ENCODE data around the gene TPMT.
"Not testable (repeated sequence)": the region's sequence is repeated elsewhere in the genome, so short reads cannot be mapped to it uniquely, and the experiment has no call there.

Gene TPMT

GRCh38 chr6:18154507-18155149, at the start of gene TPMT:
TPMT (minus strand) TSS chr6:18155077; CDS start chr6:18149127, 5,950 bp downstream.
- H3K27ac Mint-ChIP-seq: peak within 1 kb of the TSS; percentile 82
- peaks cover 32% of the 10 kb centered on the region for H3K4me1 Mint-ChIP-seq
- no peaks in the 10 kb centered on the region for H3K9me3 Mint-ChIP-seq
- H3K4me3 Mint-ChIP-seq: peak within 1 kb of the TSS; percentile 98
- no peaks in the 10 kb centered on the region for H3K27me3 Mint-ChIP-seq
- peaks cover 4% of the 10 kb centered on the region for H3K36me3 Mint-ChIP-seq

DNA sequence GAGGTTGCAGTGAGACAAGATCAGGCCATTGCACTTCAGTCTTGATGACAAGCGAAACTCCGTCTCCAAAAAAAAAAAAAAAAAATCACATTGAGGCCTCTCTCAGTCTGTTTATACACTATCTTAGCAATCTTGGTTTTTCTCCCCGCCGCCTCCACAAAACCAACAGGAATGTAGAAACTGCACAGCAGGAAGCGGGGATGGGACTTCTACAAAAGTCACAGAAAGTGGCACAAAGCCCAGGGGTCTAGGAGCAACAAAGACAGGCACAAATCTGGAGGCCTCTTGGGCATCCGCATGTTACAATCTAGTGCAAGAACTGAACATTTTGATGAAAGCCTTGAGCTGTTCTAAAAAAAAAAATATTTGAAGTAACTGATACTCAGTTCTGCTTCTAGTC, 48.9 kb upstream of the TPMT start:
- no peak overlapping the region for H3K27ac Mint-ChIP-seq
- H3K9me3 Mint-ChIP-seq: no peaks in the 10 kb centered on the region
- peaks cover 19% of the 10 kb centered on the region for H3K36me3 Mint-ChIP-seq
- no peaks in the 10 kb centered on the region for H3K4me1 Mint-ChIP-seq
- no peak overlapping the region for H3K4me3 Mint-ChIP-seq
- H3K27me3 Mint-ChIP-seq: no peaks in the 10 kb centered on the region

DNA sequence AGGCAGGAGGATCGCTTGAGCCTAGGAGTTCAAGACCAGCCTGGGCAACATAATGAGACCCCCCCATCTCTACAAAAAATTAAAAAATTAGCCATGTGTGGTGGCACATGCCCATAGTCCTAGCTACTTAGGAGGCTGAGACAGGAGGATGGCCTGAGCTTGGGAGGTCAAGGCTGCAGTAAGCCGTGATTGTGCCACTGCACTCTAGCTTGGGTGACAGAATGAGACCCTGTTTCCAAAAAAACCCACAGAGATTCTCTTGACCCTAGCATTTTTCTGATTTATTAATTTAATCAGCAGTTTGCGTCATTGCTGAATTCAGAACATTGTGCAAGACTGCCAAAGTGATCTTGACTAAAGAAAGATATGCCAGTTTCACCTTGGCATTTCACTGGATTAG, 37.1 kb upstream of the TPMT start:
- peaks cover 17% of the 10 kb centered on the region for H3K36me3 Mint-ChIP-seq

GRCh38 chr6:18189196-18189595, 34.3 kb upstream of the TPMT start:
- no peaks in the 10 kb centered on the region for H3K27me3 Mint-ChIP-seq
- no peaks in the 10 kb centered on the region for H3K4me1 Mint-ChIP-seq
- H3K27ac Mint-ChIP-seq: no peak overlapping the region
- H3K4me3 Mint-ChIP-seq: no peak overlapping the region
- peaks cover 9% of the 10 kb centered on the region for H3K36me3 Mint-ChIP-seq
- no peaks in the 10 kb centered on the region for H3K9me3 Mint-ChIP-seq

More for the DNA sequence above, 37.1 kb upstream of the TPMT start:
- no peaks in the 10 kb centered on the region for H3K4me1 Mint-ChIP-seq
- no peaks in the 10 kb centered on the region for H3K9me3 Mint-ChIP-seq
- no peak overlapping the region for H3K27ac Mint-ChIP-seq
- no peak overlapping the region for H3K4me3 Mint-ChIP-seq
- no peaks in the 10 kb centered on the region for H3K27me3 Mint-ChIP-seq

DNA sequence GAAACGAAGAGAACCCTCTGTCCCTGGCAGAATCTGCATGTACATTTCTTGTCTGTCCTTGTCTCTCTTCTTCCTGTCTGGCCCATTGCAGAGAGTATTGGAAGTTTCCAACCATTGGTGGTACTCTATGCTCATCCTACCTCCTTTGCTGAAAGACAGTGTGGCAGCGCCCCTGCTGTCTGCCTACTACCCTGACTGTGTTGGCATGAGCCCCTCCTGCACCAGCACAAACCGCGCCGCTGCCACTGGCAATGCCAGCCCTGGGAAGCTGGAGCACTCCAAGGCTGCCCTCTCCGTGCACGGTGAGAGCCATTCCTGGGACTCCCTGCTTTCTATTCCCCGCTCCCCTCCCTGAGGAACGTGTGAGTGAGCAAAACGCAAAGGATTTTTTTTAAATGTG, 32.8 kb upstream of the TPMT start:
- Mint-ChIP-seq H3K4me1 (no peaks in the 10 kb centered on the region), H3K27ac (no peak overlapping the region), H3K36me3 (peaks cover 15% of the 10 kb centered on the region), H3K9me3 (no peaks in the 10 kb centered on the region), H3K27me3 (no peaks in the 10 kb centered on the region), H3K4me3 (no peak overlapping the region)

GRCh38 chr6:18186540-18187250, 31.8 kb upstream of the TPMT start:
- Mint-ChIP-seq H3K27me3 (no peaks in the 10 kb centered on the region), H3K9me3 (no peaks in the 10 kb centered on the region), H3K4me3 (no peak overlapping the region), H3K36me3 (peaks cover 15% of the 10 kb centered on the region), H3K27ac (no peak overlapping the region), H3K4me1 (no peaks in the 10 kb centered on the region)

DNA sequence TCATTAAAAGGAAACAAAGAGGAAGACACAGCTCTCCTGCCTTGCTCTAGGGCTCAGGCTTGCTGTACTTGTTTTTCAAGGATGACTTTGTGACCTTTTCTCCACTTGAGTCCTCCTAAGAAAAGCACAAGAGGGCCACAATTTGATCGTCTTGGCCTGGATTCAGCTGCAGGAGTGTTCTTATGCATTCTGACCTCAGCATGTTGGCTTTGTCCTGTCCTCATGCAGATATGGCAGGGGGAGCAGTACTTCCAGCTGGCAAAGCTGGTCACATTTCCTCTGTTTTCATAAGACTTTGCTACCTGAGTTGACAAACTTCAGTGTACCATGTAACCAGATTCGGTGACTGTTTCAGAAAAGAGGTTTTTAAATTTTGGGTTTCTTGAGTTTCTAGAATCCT, 31.2 kb upstream of the TPMT start:
- no peaks in the 10 kb centered on the region for H3K4me1 Mint-ChIP-seq
- H3K4me3 Mint-ChIP-seq: no peak overlapping the region
- H3K27me3 Mint-ChIP-seq: no peaks in the 10 kb centered on the region
- peaks cover 12% of the 10 kb centered on the region for H3K36me3 Mint-ChIP-seq
- no peak overlapping the region for H3K27ac Mint-ChIP-seq
- H3K9me3 Mint-ChIP-seq: no peaks in the 10 kb centered on the region

- Mint-ChIP-seq H3K36me3 (peaks cover 15% of the 10 kb centered on the region), H3K27me3 (no peaks in the 10 kb centered on the region), H3K4me3 (no peak overlapping the region), H3K27ac (no peak overlapping the region), H3K9me3 (no peaks in the 10 kb centered on the region), H3K4me1 (no peaks in the 10 kb centered on the region)
Measured at GRCh38 chr6:18185624-18186023, 30.7 kb upstream of the TPMT start.

GRCh38 chr6:18183766-18184165, 28.9 kb upstream of the TPMT start:
- no peaks in the 10 kb centered on the region for H3K9me3 Mint-ChIP-seq
- no peaks in the 10 kb centered on the region for H3K27me3 Mint-ChIP-seq
- peaks cover 23% of the 10 kb centered on the region for H3K36me3 Mint-ChIP-seq
- H3K27ac Mint-ChIP-seq: no peak overlapping the region
- H3K4me1 Mint-ChIP-seq: peaks cover 7% of the 10 kb centered on the region
- H3K4me3 Mint-ChIP-seq: no peak overlapping the region

- peaks cover 24% of the 10 kb centered on the region for H3K36me3 Mint-ChIP-seq
- H3K27ac Mint-ChIP-seq: no peak overlapping the region
- peaks cover 11% of the 10 kb centered on the region for H3K4me1 Mint-ChIP-seq
- no peak overlapping the region for H3K4me3 Mint-ChIP-seq
- H3K9me3 Mint-ChIP-seq: no peaks in the 10 kb centered on the region
- H3K27me3 Mint-ChIP-seq: no peaks in the 10 kb centered on the region
Measured at GRCh38 chr6:18182568-18182967, 27.7 kb upstream of the TPMT start.

- Mint-ChIP-seq H3K27me3 (no peaks in the 10 kb centered on the region), H3K36me3 (peaks cover 46% of the 10 kb centered on the region), H3K4me3 (no peak overlapping the region), H3K27ac (peak overlapping the region; percentile 25), H3K4me1 (peaks cover 34% of the 10 kb centered on the region), H3K9me3 (no peaks in the 10 kb centered on the region)
Measured at GRCh38 chr6:18179770-18180356, 25.0 kb upstream of the TPMT start.

- H3K27ac Mint-ChIP-seq: no peak overlapping the region
- H3K9me3 Mint-ChIP-seq: no peaks in the 10 kb centered on the region
- H3K36me3 Mint-ChIP-seq: peaks cover 51% of the 10 kb centered on the region
- no peaks in the 10 kb centered on the region for H3K27me3 Mint-ChIP-seq
- no peak overlapping the region for H3K4me3 Mint-ChIP-seq
- H3K4me1 Mint-ChIP-seq: peaks cover 34% of the 10 kb centered on the region
Measured at GRCh38 chr6:18178960-18179615, 24.2 kb upstream of the TPMT start.

DNA sequence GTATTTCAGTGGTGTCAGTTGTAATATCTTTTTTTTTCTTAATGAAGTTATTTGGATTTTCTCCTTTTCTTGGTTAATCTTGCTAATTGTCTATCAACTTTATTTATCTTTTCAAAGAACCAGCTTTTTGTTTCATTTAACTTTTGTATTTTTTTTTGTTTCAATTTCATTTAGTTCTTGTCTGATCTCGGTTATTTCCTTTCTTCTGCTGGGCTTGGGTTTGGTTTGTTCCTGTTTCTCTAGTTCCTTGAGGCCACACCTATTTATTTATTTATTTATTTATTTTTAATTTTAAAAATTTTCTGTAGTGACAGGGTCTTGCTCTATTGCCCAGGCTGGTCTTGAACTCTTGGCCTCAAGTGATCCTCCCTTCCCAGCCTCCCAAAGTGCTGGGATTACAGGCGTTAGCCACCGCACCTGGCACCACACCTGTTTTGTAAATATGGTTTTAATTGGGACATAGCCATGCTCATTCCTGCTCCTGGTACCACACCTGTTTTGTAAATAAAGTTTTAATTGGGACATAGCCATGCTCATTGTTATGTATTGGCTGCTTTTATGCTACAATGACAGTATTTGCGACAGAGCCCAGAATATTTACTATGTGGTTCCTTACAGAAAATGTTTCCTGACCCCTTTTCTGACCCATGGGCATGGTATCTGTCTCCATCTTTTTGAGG, 22.5 kb upstream of the TPMT start:
- H3K9me3 Mint-ChIP-seq: no peaks in the 10 kb centered on the region
- H3K4me3 Mint-ChIP-seq: no peak overlapping the region
- peaks cover 49% of the 10 kb centered on the region for H3K36me3 Mint-ChIP-seq
- peaks cover 34% of the 10 kb centered on the region for H3K4me1 Mint-ChIP-seq
- no peak overlapping the region for H3K27ac Mint-ChIP-seq
- no peaks in the 10 kb centered on the region for H3K27me3 Mint-ChIP-seq

DNA sequence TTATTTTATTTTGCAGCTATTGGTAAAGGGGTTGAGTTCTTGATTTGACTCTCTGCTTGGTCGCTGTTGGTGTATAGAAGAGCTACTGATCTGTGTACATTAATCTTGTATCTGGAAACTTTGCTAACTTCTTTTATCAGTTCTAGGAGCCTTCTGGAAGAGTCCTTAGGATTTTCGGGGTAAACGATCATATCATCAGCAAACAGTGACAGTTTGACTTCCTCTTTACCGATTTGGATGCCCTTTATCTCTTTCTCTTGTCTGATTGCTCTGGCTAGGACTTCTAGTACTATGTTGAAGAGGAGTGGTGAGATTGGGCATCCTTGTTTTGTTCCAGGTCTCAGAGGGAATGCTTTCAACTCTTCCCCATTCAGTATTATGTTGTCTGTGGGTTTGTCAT, 21.3 kb upstream of the TPMT start:
- H3K4me1 Mint-ChIP-seq: peaks cover 34% of the 10 kb centered on the region
- not testable (repeated sequence) for H3K9me3 Mint-ChIP-seq, H3K27ac Mint-ChIP-seq, H3K27me3 Mint-ChIP-seq, H3K4me3 Mint-ChIP-seq
- peaks cover 51% of the 10 kb centered on the region for H3K36me3 Mint-ChIP-seq

DNA sequence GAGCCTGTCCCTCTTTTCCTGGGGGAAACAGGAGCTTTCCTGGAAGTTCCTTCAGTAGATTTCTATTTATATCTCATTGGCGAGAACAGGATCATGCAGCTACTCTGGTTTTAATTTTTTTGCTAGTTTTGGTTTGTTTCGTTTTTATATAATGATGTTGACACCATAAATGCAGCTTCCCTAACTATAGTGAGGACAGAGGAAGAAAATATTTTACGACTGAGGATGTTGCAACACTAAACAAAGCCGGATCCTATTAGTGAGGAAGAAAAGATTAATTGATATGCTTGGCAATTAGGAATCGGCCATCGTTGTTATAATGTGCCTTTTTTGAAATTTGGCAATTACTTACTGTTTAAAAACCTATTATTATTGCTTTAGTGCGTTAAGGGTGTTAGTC, 17.0 kb upstream of the TPMT start:
- H3K27me3 Mint-ChIP-seq: no peaks in the 10 kb centered on the region
- H3K4me1 Mint-ChIP-seq: peaks cover 16% of the 10 kb centered on the region
- no peaks in the 10 kb centered on the region for H3K9me3 Mint-ChIP-seq
- peaks cover 44% of the 10 kb centered on the region for H3K36me3 Mint-ChIP-seq
- H3K27ac Mint-ChIP-seq: no peak overlapping the region
- no peak overlapping the region for H3K4me3 Mint-ChIP-seq

Measured in activated naive CD4-positive, alpha-beta T cell treated with anti-CD3 and anti-CD28 coated beads, Interleukin-2, amount 50 U/mL, for 24 hours (primary cell).